ENCODE measurements around the gene HSPB6. TPM values are rescaled to one million over a fixed set of nuclear protein-coding genes. Genes with fewer than 3 reads are reported as not detected.

The HSPB6 gene
- total and polyA plus RNA-seq, 2 of the 8 experiments (the other 6 are each of a cell fraction or from before 2014, with no cell fraction given) = 0.91 TPM; not detected in 1

DNA sequence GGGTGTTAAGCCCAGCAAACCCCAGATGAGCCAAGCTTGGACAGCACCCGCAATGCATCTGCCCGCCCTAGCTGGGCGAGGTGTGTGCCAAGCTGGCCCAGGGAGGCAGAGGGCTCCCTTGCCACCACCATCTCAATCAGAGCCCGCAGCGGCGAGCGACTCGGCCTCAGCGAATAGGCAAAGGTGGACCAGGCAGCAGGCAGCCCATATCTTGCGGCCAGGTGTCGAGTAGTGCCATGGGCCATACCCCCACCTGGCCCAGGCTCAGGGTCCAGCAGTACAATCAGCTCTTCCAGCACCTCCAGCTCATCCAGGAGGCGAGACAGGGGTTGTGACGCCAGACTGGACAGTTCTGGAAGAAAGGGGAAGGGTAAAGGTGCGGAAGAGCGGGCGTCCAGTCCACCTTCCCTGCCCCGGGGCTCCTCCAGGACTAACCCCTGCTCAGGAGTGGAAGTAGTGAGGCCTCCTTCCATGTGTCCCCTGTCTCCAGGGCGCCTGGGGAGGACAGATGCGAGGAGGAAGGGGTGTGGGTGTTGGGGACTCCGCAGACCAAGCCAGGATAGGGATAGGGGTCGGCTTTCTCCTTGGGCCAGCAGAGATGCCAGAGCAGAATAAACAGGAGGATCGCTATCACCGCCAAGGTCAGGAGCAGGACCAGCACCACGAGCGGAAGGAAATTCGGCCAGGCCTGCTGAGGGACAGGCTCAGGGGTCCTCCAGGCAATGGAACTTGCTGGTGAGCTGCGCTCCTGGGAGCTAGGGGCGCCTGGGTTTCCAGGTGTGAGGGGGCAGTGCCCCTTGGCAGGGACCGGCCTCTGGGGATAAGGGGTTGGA lies 17.3 kb downstream of the HSPB6 start:
- Histone ChIP-seq H3K9ac (replicated peaks in 1 of 4; ENCODE audit: extremely low read depth in 1 of 4, low read depth in 3 of 4, low read length in 3 of 4) (peak overlapping the region in 3 of 4 experiments; percentile 29 to 52 (median 31); a peak in 3 of 7 replicates), H2BK12ac (ENCODE audit: low read depth, low read length) (no peak overlapping the region), H3K36me3 (ENCODE audit: control insufficient read depth in 2 of 4, insufficient read depth in 4 of 4, low read length in 3 of 4) (peaks cover 11 to 25% (median 18%) of the 10 kb centered on the region in 4 experiments; a peak in 6 of 8 replicates)

More for the DNA sequence above, 17.3 kb downstream of the HSPB6 start:
- DNase-seq (ENCODE audit: low read depth in 1 of 2, low spot score in 2 of 2) = peak in 1 of 2 experiments; percentile 59
- CTCF ChIA-PET (ENCODE audit: partially characterized antibody) = interaction anchor here (1.2 to 8.9 kb wide), 6 partner anchors 16 to 138 kb away, joined by 5 to 80 read pairs (median 5); no protein-coding TSS in a partner anchor
- Histone ChIP-seq H2BK120ac (replicated peaks; ENCODE audit: low read depth, low read length) (no peak overlapping the region), H2BK15ac (ENCODE audit: low read length) (no peak overlapping the region), H2AK5ac (ENCODE audit: low read depth, low read length) (no peak overlapping the region), H3K79me2 (ENCODE audit: control insufficient read depth in 1 of 2, insufficient read depth in 2 of 2, low read length in 2 of 2) (no peaks in the 10 kb centered on the region), H4K91ac (replicated peaks; ENCODE audit: insufficient read length, low read length) (no peak overlapping the region), H4K5ac (ENCODE audit: insufficient read length, low read depth, low read length) (no peak overlapping the region), H2AFZ (ENCODE audit: low read length) (no peak overlapping the region), H3K18ac (ENCODE audit: extremely low read depth, low read length) (no peak overlapping the region; the same call in 1 of the 2 replicates), H3K56ac (replicated peaks; ENCODE audit: insufficient read length, low read depth, low read length) (no peak overlapping the region), H3K4me3 (ENCODE audit: extremely low read depth in 1 of 4, insufficient read depth in 2 of 4, low read depth in 3 of 4, low read length in 4 of 4) (peak overlapping the region; percentile 72 to 86 (median 78)), H3K79me1 (ENCODE audit: low read depth, low read length) (no peaks in the 10 kb centered on the region; the same call in 1 of the 2 replicates), H2BK20ac (ENCODE audit: low read length) (no peak overlapping the region), H3K14ac (ENCODE audit: insufficient read length) (no peak overlapping the region), H3K27ac (ENCODE audit: low read depth, low read length) (no peak overlapping the region), H3K9me3 (ENCODE audit: insufficient read depth in 2 of 2, low read depth in 1 of 2, low read length in 1 of 2) (no peaks in the 10 kb centered on the region), H2BK5ac (ENCODE audit: low read depth, low read length) (no peak overlapping the region), H3K23me2 (ENCODE audit: low read depth, low read length) (peaks cover 11% of the 10 kb centered on the region; the same call in 1 of the 2 replicates), H3K4me1 (replicated peaks in 1 of 4; ENCODE audit: control insufficient read depth in 3 of 4, insufficient read depth in 4 of 4, low read length in 3 of 4) (peaks cover 0 to 5% (median 3%) of the 10 kb centered on the region in 4 experiments; a peak in 3 of 7 replicates), H3K4me2 (ENCODE audit: insufficient read depth in 1 of 2, low read depth in 2 of 2, low read length in 2 of 2) (peak overlapping the region; percentile 70 to 78), H4K20me1 (replicated peaks in 1 of 2; ENCODE audit: control insufficient read depth in 1 of 2, insufficient read depth in 2 of 2, low read length in 2 of 2) (peaks cover 0 to 9% of the 10 kb centered on the region in 2 experiments), H3K27me3 (replicated peaks in 1 of 4; ENCODE audit: control insufficient read depth in 3 of 4, extremely low read depth in 1 of 4, insufficient read depth in 3 of 4, low read length in 3 of 4) (no peaks in the 10 kb centered on the region), H3K23ac (ENCODE audit: insufficient read length) (no peak overlapping the region), H4K8ac (ENCODE audit: extremely low read depth, insufficient read depth, low read length) (peak overlapping the region; percentile 65; the same call in 1 of the 2 replicates), H3K4ac (replicated peaks; ENCODE audit: insufficient read length, low read depth, low read length) (no peak overlapping the region)
- no peak for TF ChIP-seq SIX5 (IDR thresholded peaks at IDR 0.05; ENCODE audit: low read depth, low read length)
- TF ChIP-seq NRF1 (IDR thresholded peaks at IDR 0.05; ENCODE audit: low read depth, low read length) = no peak
- TF ChIP-seq JUN (IDR thresholded peaks at IDR 0.05; ENCODE audit: low read depth, low read length) = no peak
- 0 out of 3 replicates have a peak, but pooled peaks of 1 of the 2 experiments have one; percentile 38 for TF ChIP-seq POLR2A (IDR thresholded peaks at IDR 0.05; ENCODE audit: control extremely low read depth in 1 of 2, low read depth in 2 of 2, low read length in 2 of 2)
- TF ChIP-seq RFX5 (IDR thresholded peaks at IDR 0.05; ENCODE audit: borderline replicate concordance, low read depth, low read length) = no peak
- peak; percentile 9; the same call in 1 of the 2 replicates for TF ChIP-seq POLR2AphosphoS5 (IDR thresholded peaks at IDR 0.05; ENCODE audit: low read depth, low read length)
- WGBS, 2 experiments (ENCODE audit: extremely low coverage in 1 of 2, insufficient coverage in 1 of 2, insufficient read length in 1 of 2, insufficient replicate concordance in 2 of 2, low coverage in 1 of 2, low lambda C conversion rate in 2 of 2, missing lambda C conversion rate in 1 of 2) = 79% methylated on average over 29 of the region's 29 CpGs; no CpG with 5 or more reads in 1 of the 2 experiments
- POLR2A ChIA-PET (ENCODE audit: partially characterized antibody) = interaction anchor here (0.6 to 7.6 kb wide), 18 partner anchors 8 to 244 kb away, joined by 3 to 54 read pairs (median 6); partner anchors contain the start of genes APLP1, COX6B1, HSPB6 and LIN37
- FAIRE-seq = no peak

Measured in H1 (cell line).